ENCODE results near the gene PRAMEF13.
A peak's percentile ranks its signal among the peaks of the same experiment; 100 is the strongest.
"Not testable (repeated sequence)": the region's sequence is repeated elsewhere in the genome, so short reads cannot be mapped to it uniquely, and the experiment has no call there.

Gene PRAMEF13

GRCh38 chr1:13201309-13201708 is at the start of gene PRAMEF13:
TSS of gene PRAMEF13 (minus strand) at chr1:13201409. CDS start at chr1:13199589, 1,820 bp downstream.
- not testable (repeated sequence) for H3K9me3 ChIP-seq (ENCODE audit: control insufficient read depth, insufficient read depth, low read length); H3K4me1 ChIP-seq (ENCODE audit: control insufficient read depth, insufficient read depth, low read length); H3K9ac ChIP-seq (ENCODE audit: low read depth, low read length); H3K27me3 ChIP-seq (ENCODE audit: control insufficient read depth, insufficient read depth, low read length); H3K36me3 ChIP-seq (ENCODE audit: control insufficient read depth, insufficient read depth, low read length); H3K4me3 ChIP-seq (ENCODE audit: low read depth, low read length)

- not testable (repeated sequence) for H3K9ac ChIP-seq (ENCODE audit: low read depth, low read length); H3K36me3 ChIP-seq (ENCODE audit: control insufficient read depth, insufficient read depth, low read length); H3K4me3 ChIP-seq (ENCODE audit: low read depth, low read length); H3K27me3 ChIP-seq (ENCODE audit: control insufficient read depth, insufficient read depth, low read length); H3K4me1 ChIP-seq (ENCODE audit: control insufficient read depth, insufficient read depth, low read length)
- H3K9me3 ChIP-seq (ENCODE audit: control insufficient read depth, insufficient read depth, low read length), result peaks cover 20% of the 10 kb centered on the region
Measured at GRCh38 chr1:13247122-13247521, 45.9 kb upstream of the PRAMEF13 start.

GRCh38 chr1:13246554-13246871 is 45.3 kb upstream of the PRAMEF13 start:
- H3K9ac ChIP-seq (ENCODE audit: low read depth, low read length); H3K4me3 ChIP-seq (ENCODE audit: low read depth, low read length); H3K4me1 ChIP-seq (ENCODE audit: control insufficient read depth, insufficient read depth, low read length); H3K27me3 ChIP-seq (ENCODE audit: control insufficient read depth, insufficient read depth, low read length); H3K36me3 ChIP-seq (ENCODE audit: control insufficient read depth, insufficient read depth, low read length): not testable (repeated sequence)
- H3K9me3 ChIP-seq (ENCODE audit: control insufficient read depth, insufficient read depth, low read length), result peaks cover 20% of the 10 kb centered on the region

- not testable (repeated sequence) for H3K36me3 ChIP-seq (ENCODE audit: control insufficient read depth, insufficient read depth, low read length); H3K27me3 ChIP-seq (ENCODE audit: control insufficient read depth, insufficient read depth, low read length); H3K9ac ChIP-seq (ENCODE audit: low read depth, low read length); H3K4me3 ChIP-seq (ENCODE audit: low read depth, low read length); H3K4me1 ChIP-seq (ENCODE audit: control insufficient read depth, insufficient read depth, low read length)
- H3K9me3 ChIP-seq (ENCODE audit: control insufficient read depth, insufficient read depth, low read length), result peaks cover 20% of the 10 kb centered on the region
Measured at GRCh38 chr1:13245841-13246553, 44.8 kb upstream of the PRAMEF13 start.

- not testable (repeated sequence) for H3K4me3 ChIP-seq (ENCODE audit: low read depth, low read length); H3K27me3 ChIP-seq (ENCODE audit: control insufficient read depth, insufficient read depth, low read length); H3K36me3 ChIP-seq (ENCODE audit: control insufficient read depth, insufficient read depth, low read length); H3K9ac ChIP-seq (ENCODE audit: low read depth, low read length); H3K4me1 ChIP-seq (ENCODE audit: control insufficient read depth, insufficient read depth, low read length)
- H3K9me3 ChIP-seq (ENCODE audit: control insufficient read depth, insufficient read depth, low read length), result peaks cover 20% of the 10 kb centered on the region
Measured at GRCh38 chr1:13243536-13244263, 42.5 kb upstream of the PRAMEF13 start.

GRCh38 chr1:13239633-13240032 is 38.4 kb upstream of the PRAMEF13 start:
- H3K4me1 ChIP-seq (ENCODE audit: control insufficient read depth, insufficient read depth, low read length); H3K4me3 ChIP-seq (ENCODE audit: low read depth, low read length); H3K9ac ChIP-seq (ENCODE audit: low read depth, low read length); H3K27me3 ChIP-seq (ENCODE audit: control insufficient read depth, insufficient read depth, low read length); H3K36me3 ChIP-seq (ENCODE audit: control insufficient read depth, insufficient read depth, low read length); H3K9me3 ChIP-seq (ENCODE audit: control insufficient read depth, insufficient read depth, low read length): not testable (repeated sequence)

- not testable (repeated sequence) for H3K27me3 ChIP-seq (ENCODE audit: control insufficient read depth, insufficient read depth, low read length); H3K9ac ChIP-seq (ENCODE audit: low read depth, low read length); H3K9me3 ChIP-seq (ENCODE audit: control insufficient read depth, insufficient read depth, low read length); H3K36me3 ChIP-seq (ENCODE audit: control insufficient read depth, insufficient read depth, low read length); H3K4me1 ChIP-seq (ENCODE audit: control insufficient read depth, insufficient read depth, low read length); H3K4me3 ChIP-seq (ENCODE audit: low read depth, low read length)
Measured at GRCh38 chr1:13237572-13237971, 36.4 kb upstream of the PRAMEF13 start.

GRCh38 chr1:13234057-13234456 is 32.8 kb upstream of the PRAMEF13 start:
- peaks cover 13% of the 10 kb centered on the region for H3K9me3 ChIP-seq (ENCODE audit: control insufficient read depth, insufficient read depth, low read length)
- not testable (repeated sequence) for H3K27me3 ChIP-seq (ENCODE audit: control insufficient read depth, insufficient read depth, low read length); H3K36me3 ChIP-seq (ENCODE audit: control insufficient read depth, insufficient read depth, low read length); H3K4me1 ChIP-seq (ENCODE audit: control insufficient read depth, insufficient read depth, low read length); H3K9ac ChIP-seq (ENCODE audit: low read depth, low read length); H3K4me3 ChIP-seq (ENCODE audit: low read depth, low read length)

- peaks cover 13% of the 10 kb centered on the region for H3K9me3 ChIP-seq (ENCODE audit: control insufficient read depth, insufficient read depth, low read length)
- H3K4me1 ChIP-seq (ENCODE audit: control insufficient read depth, insufficient read depth, low read length); H3K9ac ChIP-seq (ENCODE audit: low read depth, low read length): not testable (repeated sequence)
Measured at GRCh38 chr1:13232056-13232455, 30.8 kb upstream of the PRAMEF13 start.

GRCh38 chr1:13231061-13231750 is 30.0 kb upstream of the PRAMEF13 start:
- peaks cover 13% of the 10 kb centered on the region for H3K9me3 ChIP-seq (ENCODE audit: control insufficient read depth, insufficient read depth, low read length)
- not testable (repeated sequence) for H3K9ac ChIP-seq (ENCODE audit: low read depth, low read length); H3K4me1 ChIP-seq (ENCODE audit: control insufficient read depth, insufficient read depth, low read length); H3K27me3 ChIP-seq (ENCODE audit: control insufficient read depth, insufficient read depth, low read length); H3K4me3 ChIP-seq (ENCODE audit: low read depth, low read length); H3K36me3 ChIP-seq (ENCODE audit: control insufficient read depth, insufficient read depth, low read length)

More at GRCh38 chr1:13232056-13232455, 30.8 kb upstream of the PRAMEF13 start:
- H3K36me3 ChIP-seq (ENCODE audit: control insufficient read depth, insufficient read depth, low read length); H3K27me3 ChIP-seq (ENCODE audit: control insufficient read depth, insufficient read depth, low read length); H3K4me3 ChIP-seq (ENCODE audit: low read depth, low read length): not testable (repeated sequence)

GRCh38 chr1:13230601-13231000 is 29.4 kb upstream of the PRAMEF13 start:
- H3K36me3 ChIP-seq (ENCODE audit: control insufficient read depth, insufficient read depth, low read length); H3K27me3 ChIP-seq (ENCODE audit: control insufficient read depth, insufficient read depth, low read length); H3K9ac ChIP-seq (ENCODE audit: low read depth, low read length); H3K4me1 ChIP-seq (ENCODE audit: control insufficient read depth, insufficient read depth, low read length): not testable (repeated sequence)
- H3K4me3 ChIP-seq (ENCODE audit: low read depth, low read length), result peak overlapping the region; percentile 8
- peaks cover 13% of the 10 kb centered on the region for H3K9me3 ChIP-seq (ENCODE audit: control insufficient read depth, insufficient read depth, low read length)

- not testable (repeated sequence) for H3K9ac ChIP-seq (ENCODE audit: low read depth, low read length); H3K36me3 ChIP-seq (ENCODE audit: control insufficient read depth, insufficient read depth, low read length); H3K27me3 ChIP-seq (ENCODE audit: control insufficient read depth, insufficient read depth, low read length); H3K4me3 ChIP-seq (ENCODE audit: low read depth, low read length); H3K4me1 ChIP-seq (ENCODE audit: control insufficient read depth, insufficient read depth, low read length)
- H3K9me3 ChIP-seq (ENCODE audit: control insufficient read depth, insufficient read depth, low read length), result peaks cover 13% of the 10 kb centered on the region
Measured at GRCh38 chr1:13230096-13230495, 28.9 kb upstream of the PRAMEF13 start.

Data from iPS-15b (cell line).